Measurements from ENCODE around the gene LZTS2. TPM values are rescaled to one million over a fixed set of nuclear protein-coding genes. Genes with fewer than 3 reads are reported as not detected.

LZTS2 gene
- total and polyA plus RNA-seq, 2 of the 4 experiments (the other 2 are of a cell fraction), result 19.2 to 101 TPM

- intact Hi-C loops (cut with micrococcal nuclease), result loop anchor here (10.0 kb wide), 1 partner anchor 447 kb away; no protein-coding TSS in a partner anchor
- Histone ChIP-seq H2AFZ (replicated peaks; ENCODE audit: low read length, poor library complexity) (peak overlapping the region; percentile 89), H3K27ac (ENCODE audit: insufficient read depth, low read length) (no peak overlapping the region)
Observed at GRCh38 chr10:101011517-101012423, 12.2 kb downstream of the LZTS2 start.

More at GRCh38 chr10:101011517-101012423, 12.2 kb downstream of the LZTS2 start:
- H3K4me2 ChIP-seq (ENCODE audit: low read depth, low read length), result no peak overlapping the region
- dilution Hi-C loops (cut with HindIII; ENCODE audit: low sequenced_read_pairs, unreplicated experiment), result no loop called here
- ChIA-PET POLR2A (ENCODE audit: unreplicated experiment) (no interaction called here), CTCF (interaction anchor here (1.5 to 2.0 kb wide), 3 partner anchors 10 to 14 kb away, joined by 5 to 13 read pairs (median 10); partner anchors contain the start of gene LZTS2)
- in situ Hi-C loops (cut with MboI; ENCODE audit: low sequenced_read_pairs), result no loop called here
- TF ChIP-seq CEBPB (IDR thresholded peaks at IDR 0.05; ENCODE audit: low read depth, low read length) (no peak), CTCF (conservative IDR thresholded peaks at IDR 0.05; ENCODE audit: low read depth, low read length) (peak; percentile 44)
- H4K20me1 ChIP-seq (ENCODE audit: insufficient read depth, low read length), result peaks cover 19% of the 10 kb centered on the region
- H3K18ac ChIP-seq (ENCODE audit: low read depth, low read length), result no peak overlapping the region
- DNase-seq (peak; percentile 29), ATAC-seq (ENCODE audit: low read depth) (no peak)
- peak overlapping the region; percentile 55 for H4K91ac ChIP-seq (ENCODE audit: insufficient read depth, low read depth, low read length)
- WGBS, 2 experiments (ENCODE audit: extremely low coverage in 2 of 2, insufficient read length in 1 of 2), result no CpG with 5 or more reads among the region's 22 CpGs
- peak overlapping the region; percentile 56 for H3K4ac ChIP-seq (ENCODE audit: low read depth, low read length)
- BruUV-seq (replicated peaks), result no TSS peak
- peak overlapping the region; percentile 62 to 65 for H4K8ac ChIP-seq (ENCODE audit: low read depth in 2 of 2, low read length in 2 of 2)
- peaks cover 3 to 28% of the 10 kb centered on the region in 2 experiments; a peak in 2 of 4 replicates for H3K79me1 ChIP-seq (ENCODE audit: low read depth in 1 of 2, low read length in 2 of 2)
- H2BK5ac ChIP-seq (ENCODE audit: low read depth, low read length, poor library complexity, severe bottlenecking), result peak overlapping the region; percentile 26
- H3K36me3 ChIP-seq (ENCODE audit: control insufficient read depth, insufficient read depth, low read length), result peaks cover 5% of the 10 kb centered on the region; the same call in 1 of the 2 replicates
- H3K4me1 ChIP-seq (ENCODE audit: control insufficient read depth, insufficient read depth, low read length), result peaks cover 40% of the 10 kb centered on the region
- no peaks in the 10 kb centered on the region for H3K9me3 ChIP-seq (ENCODE audit: control insufficient read depth, insufficient read depth, low read length)
- H4K5ac ChIP-seq (ENCODE audit: low read depth, low read length), result no peak overlapping the region; the same call in 1 of the 2 replicates
- no peak overlapping the region for H3K9ac ChIP-seq (ENCODE audit: low read depth, low read length)
- no peaks in the 10 kb centered on the region for H3K27me3 ChIP-seq (ENCODE audit: control insufficient read depth, insufficient read depth, low read length)
- H2AK9ac ChIP-seq (replicated peaks; ENCODE audit: low read depth, low read length, poor library complexity), result peak overlapping the region; percentile 94
- H3K23ac ChIP-seq (ENCODE audit: low read depth, low read length), result no peak overlapping the region
- no peak overlapping the region for H3K56ac ChIP-seq (ENCODE audit: extremely low read depth, insufficient read depth, low read length)
- peaks cover 27% of the 10 kb centered on the region for H3K9me1 ChIP-seq (ENCODE audit: insufficient read depth, low read length)
- H3K4me3 ChIP-seq (ENCODE audit: insufficient read depth, low read depth, low read length), result no peak overlapping the region
- H2AK5ac ChIP-seq (ENCODE audit: low read depth, low read length), result peak overlapping the region; percentile 46
- peak overlapping the region; percentile 25; the same call in 1 of the 2 replicates for H3K14ac ChIP-seq (replicated peaks; ENCODE audit: low read depth, low read length)
- H2BK15ac ChIP-seq (ENCODE audit: low read depth, low read length), result peak overlapping the region; percentile 18; the same call in 2 of the 3 replicates
- peak overlapping the region; percentile 51 for H2BK20ac ChIP-seq (ENCODE audit: low read depth, low read length)
- H2BK120ac ChIP-seq (ENCODE audit: low read depth, low read length), result peak overlapping the region; percentile 41

Measured in IMR-90 (cell line).